CD14-positive monocyte (primary cell): ENCODE data around the gene LHCGR. TPM values are rescaled to one million over a fixed set of nuclear protein-coding genes. Genes with fewer than 3 reads are reported as not detected.

Source experiments
- DNase-seq, 3 donors: peaks; one replicate each; pipeline ENCODE4 v3.0.0-alpha.2; 2011 to 2022
- H2AFZ ChIP-seq: 2 replicates; pipeline ENCODE4 v1.6.0; 2012; ENCODE audit warnings: mild to moderate bottlenecking, low read depth, low read length, inconsistent platforms; ENCODE audit not compliant: insufficient read depth, poor library complexity, severe bottlenecking
- H3K27ac ChIP-seq, 2 donors: 1 replicate in 1 of 2; 2 replicates in 1 of 2; pipeline ENCODE4 v1.5.1; 2012 to 2013; ENCODE audit warnings: low read length in 2 of 2, control low read depth in 1 of 2, inconsistent platforms in 1 of 2, low read depth in 1 of 2, mild to moderate bottlenecking in 1 of 2
- H3K27me3 ChIP-seq, 2 donors: one replicate each; pipeline versions ENCODE4 v1.6.0 to v1.6.1; 2011 to 2013; ENCODE audit warnings: low read length in 2 of 2; ENCODE audit not compliant: control insufficient read depth in 2 of 2, insufficient read depth in 2 of 2
- H3K36me3 ChIP-seq, 2 donors: replicated peaks in 1 of 2; 1 replicate in 1 of 2; 2 replicates in 1 of 2; pipeline versions ENCODE4 v1.5.1 to v1.6.1; 2012 to 2013; ENCODE audit warnings: low read length in 2 of 2, control low read depth in 1 of 2, inconsistent platforms in 1 of 2, mild to moderate bottlenecking in 1 of 2; ENCODE audit not compliant: insufficient read depth in 2 of 2, control insufficient read depth in 1 of 2
- H3K4me1 ChIP-seq, 2 donors: 1 replicate in 1 of 2; 2 replicates in 1 of 2; pipeline versions ENCODE4 v1.5.1 to v1.6.1; 2012 to 2013; ENCODE audit warnings: low read length in 2 of 2, control low read depth in 1 of 2, inconsistent platforms in 1 of 2, mild to moderate bottlenecking in 1 of 2, moderate library complexity in 1 of 2; ENCODE audit not compliant: insufficient read depth in 2 of 2, control insufficient read depth in 1 of 2
- H3K4me2 ChIP-seq: replicated peaks from 2 replicates; pipeline ENCODE3; 2012; ENCODE audit warnings: low read length, moderate library complexity, mild to moderate bottlenecking; ENCODE audit not compliant: poor library complexity, severe bottlenecking; ENCODE audit errors: extremely low read depth
- H3K4me3 ChIP-seq, 3 experiments: fragments of 200-600 bp in 1 of 3; sonication (generic) in 1 of 3; replicated peaks in 1 of 3; 1 replicate in 2 of 3; 2 replicates in 1 of 3; pipeline ENCODE4 v1.5.1; 2011 to 2013; ENCODE audit warnings: low read length in 3 of 3, mild to moderate bottlenecking in 3 of 3, control low read depth in 2 of 3, low read depth in 2 of 3, inconsistent platforms in 1 of 3, moderate library complexity in 1 of 3
- H3K79me2 ChIP-seq: 2 replicates; pipeline ENCODE4 v1.6.0; 2012; ENCODE audit warnings: mild to moderate bottlenecking, control low read depth, inconsistent platforms, low read length, moderate library complexity; ENCODE audit not compliant: insufficient read depth
- H3K9ac ChIP-seq: 2 replicates; pipeline ENCODE4 v1.6.0; 2017; ENCODE audit warnings: low read length, mild to moderate bottlenecking; ENCODE audit not compliant: insufficient read depth, poor library complexity, severe bottlenecking
- H3K9me3 ChIP-seq, 2 donors: replicated peaks in 1 of 2; 1 replicate in 1 of 2; 2 replicates in 1 of 2; pipeline versions ENCODE4 v1.5.1 to v1.6.1; 2012 to 2013; ENCODE audit warnings: low read length in 2 of 2, control low read depth in 1 of 2; ENCODE audit not compliant: control insufficient read depth in 1 of 2, insufficient read depth in 1 of 2
- H4K20me1 ChIP-seq: 2 replicates; pipeline ENCODE4 v1.6.0; 2012; ENCODE audit warnings: mild to moderate bottlenecking, low read length, control low read depth, moderate library complexity; ENCODE audit not compliant: insufficient read depth
- H3K27ac Mint-ChIP-seq, 7 donors: one replicate each; pipeline ENCODE4 v1.8.0; 2020; ENCODE audit warnings: mild to moderate bottlenecking in 7 of 7, mixed read lengths in 7 of 7, moderate library complexity in 6 of 7, inconsistent platforms in 2 of 7
- H3K27me3 Mint-ChIP-seq, 3 donors: one replicate each; pipeline ENCODE4 v1.8.0; 2021 to 2022; ENCODE audit warnings: low read depth in 3 of 3, mild to moderate bottlenecking in 3 of 3, mixed read lengths in 3 of 3, moderate library complexity in 3 of 3, inconsistent platforms in 1 of 3
- H3K36me3 Mint-ChIP-seq, 2 donors: one replicate each; pipeline ENCODE4 v1.8.0; 2020; ENCODE audit warnings: mixed read lengths in 2 of 2, inconsistent platforms in 1 of 2, mild to moderate bottlenecking in 1 of 2
- H3K4me1 Mint-ChIP-seq: one replicate; pipeline ENCODE4 v1.8.0; 2020; ENCODE audit warnings: mild to moderate bottlenecking, mixed read lengths
- H3K4me3 Mint-ChIP-seq, 2 donors: one replicate each; pipeline ENCODE4 v1.8.0; 2020; ENCODE audit warnings: mild to moderate bottlenecking in 2 of 2, mixed read lengths in 2 of 2, moderate library complexity in 1 of 2
- H3K9me3 Mint-ChIP-seq, 7 donors: one replicate each; pipeline ENCODE4 v1.8.0; 2020 to 2022; ENCODE audit warnings: mixed read lengths in 7 of 7, mild to moderate bottlenecking in 6 of 7, moderate library complexity in 6 of 7, inconsistent platforms in 2 of 7
- CTCF ChIP-seq: fragments of 200-600 bp; IDR thresholded peaks from one replicate; pipeline ENCODE4 v1.8.0; 2022; ENCODE audit warnings: antibody characterized with exemption, mild to moderate bottlenecking
- WGBS: methylation state at CpG from one replicate; pipeline ENCODE4 v1.1.5; 2013; ENCODE audit warnings: missing lambda C conversion rate; ENCODE audit not compliant: insufficient coverage; 5-methylcytosine and 5-hydroxymethylcytosine counted together
- intact Hi-C, 2 donors: fragments of 100-400 bp; cut with micrococcal nuclease; formaldehyde crosslinking; loops; one replicate each; pipeline versions ENCODE4 v1.15.0 to v1.15.1; 2023
- polyA plus RNA-seq, 3 donors: library from polyadenylated mRNA; depleted of rRNA in 1 of 3; unstranded in 2 of 3; stranded (reverse) in 1 of 3; fragments of 300-500 nt in 2 of 3; fragments of >200 nt in 1 of 3; fragmentation: Illumina TruSeq in 2 of 3; gene quantifications; 1 replicate in 2 of 3; 2 replicates in 1 of 3; pipeline ENCODE4 v1.2.3, GENCODE V29; 2012 to 2021
- small RNA-seq: library from RNA; depleted of rRNA; stranded (forward); fragments of <200 nt; gene quantifications from one replicate; pipeline ENCODE3, GENCODE V24; 2012; ENCODE audit warnings: low read depth; ENCODE audit not compliant: insufficient read length

Gene LHCGR
- polyA plus RNA-seq, 3 donors = not detected

- WGBS = no CpG with 5 or more reads among the region's 4 CpGs
- no peaks in the 10 kb centered on the region for H3K36me3 ChIP-seq
- Mint-ChIP-seq H3K27ac (no peak overlapping the region), H3K27me3 (peaks cover 0 to 3% (median 2%) of the 10 kb centered on the region in 3 donors), H3K9me3 (peaks cover 0 to 2% (median 0%) of the 10 kb centered on the region in 7 donors), H3K4me1 (no peaks in the 10 kb centered on the region), H3K4me3 (no peak overlapping the region), H3K36me3 (no peaks in the 10 kb centered on the region)
- H3K4me2 ChIP-seq = no peak overlapping the region
- no peaks in the 10 kb centered on the region for H4K20me1 ChIP-seq
- no peaks in the 10 kb centered on the region for H3K4me1 ChIP-seq
- no peak overlapping the region for H3K27ac ChIP-seq
- H3K79me2 ChIP-seq = no peaks in the 10 kb centered on the region
- H3K4me3 ChIP-seq = no peak overlapping the region
- no peak overlapping the region for H3K9ac ChIP-seq
- TF ChIP-seq CTCF = no peak
- H2AFZ ChIP-seq = no peak overlapping the region
- DNase-seq = no peak
- intact Hi-C loops = no loop called here
- H3K27me3 ChIP-seq = no peaks in the 10 kb centered on the region
- no peaks in the 10 kb centered on the region for H3K9me3 ChIP-seq
Measured at GRCh38 chr2:48651158-48651790, 104.2 kb downstream of the LHCGR start.

- H3K9ac ChIP-seq = no peak overlapping the region
- H3K27me3 ChIP-seq = no peaks in the 10 kb centered on the region
- no peaks in the 10 kb centered on the region for H3K4me1 ChIP-seq
- intact Hi-C loops = no loop called here
- H2AFZ ChIP-seq = no peak overlapping the region
- H3K4me2 ChIP-seq = no peak overlapping the region
- no peak for TF ChIP-seq CTCF
- peaks cover 2 to 16% (median 5%) of the 10 kb centered on the region in 7 donors for H3K9me3 Mint-ChIP-seq
- H3K4me1 Mint-ChIP-seq = no peaks in the 10 kb centered on the region
- H4K20me1 ChIP-seq = no peaks in the 10 kb centered on the region
- H3K27me3 Mint-ChIP-seq = peaks cover 2 to 5% (median 3%) of the 10 kb centered on the region in 3 donors
- no peak overlapping the region for H3K27ac Mint-ChIP-seq
- no peaks in the 10 kb centered on the region for H3K36me3 ChIP-seq
- H3K79me2 ChIP-seq = no peaks in the 10 kb centered on the region
- 70% methylated on average over 1 of the region's 1 CpG for WGBS
- H3K4me3 ChIP-seq = no peak overlapping the region
- no peak for DNase-seq
- H3K9me3 ChIP-seq = peaks cover 0 to 9% of the 10 kb centered on the region in 2 donors
- no peak overlapping the region for H3K27ac ChIP-seq
- no peak overlapping the region for H3K4me3 Mint-ChIP-seq
- H3K36me3 Mint-ChIP-seq = no peaks in the 10 kb centered on the region
Measured at GRCh38 chr2:48638261-48638660, 117.3 kb downstream of the LHCGR start.

Small RNAs within 50 kb of the gene (small RNA-seq; reads per million reads assigned to genes)
- gene ELOBP3 = not detected

Other genes starting within 250 kb of the LHCGR start
- under 1 TPM in 2 of 3 donors, not detected in 1; 0.12 to 0.33 TPM for gene STON1, start 225.6 kb downstream of the LHCGR start, polyA plus RNA-seq
- gene GTF2A1L, start 137.9 kb downstream of the LHCGR start, polyA plus RNA-seq = not detected